GM23338 (cell line): ENCODE results near the gene MLF1. TPM values are rescaled to one million over a fixed set of nuclear protein-coding genes. Genes with fewer than 3 reads are reported as not detected.

ENCODE experiments used
- ATAC-seq: fragments of 200-7000 bp; cut with Tn5 transposase; 3 replicates; pipeline ENCODE4 v1.9.1; 2020
- DNase-seq: peaks from one replicate; pipeline ENCODE4 v3.0.0-alpha.2; 2015; ENCODE audit warnings: low spot score
- H2AFZ ChIP-seq: fragments of 200-600 bp; sonication (generic); 2 replicates; pipeline ENCODE4 v1.8.0; 2016; ENCODE audit warnings: antibody characterized with exemption, mild to moderate bottlenecking, moderate library complexity
- H3F3A ChIP-seq: fragments of 200-600 bp; sonication (generic); replicated peaks from 2 replicates; pipeline ENCODE4 v1.8.0; 2017; ENCODE audit warnings: antibody characterized with exemption, mixed run types, low read depth
- H3K27ac ChIP-seq: fragments of 200-600 bp; sonication (generic); 2 replicates; pipeline ENCODE4 v1.6.1; 2016; ENCODE audit warnings: low read depth
- H3K27me3 ChIP-seq: fragments of 200-600 bp; sonication (generic); 2 replicates; pipeline ENCODE4 v1.8.0; 2016; ENCODE audit warnings: mild to moderate bottlenecking, mixed run types, moderate library complexity; ENCODE audit not compliant: insufficient read depth
- H3K36me3 ChIP-seq: fragments of 200-600 bp; sonication (generic); 2 replicates; pipeline ENCODE4 v1.8.0; 2016; ENCODE audit warnings: mild to moderate bottlenecking; ENCODE audit not compliant: insufficient read depth
- H3K4me1 ChIP-seq: fragments of 200-600 bp; sonication (generic); 2 replicates; pipeline ENCODE4 v1.8.0; 2016; ENCODE audit warnings: mild to moderate bottlenecking, moderate library complexity; ENCODE audit not compliant: insufficient read depth
- H3K4me2 ChIP-seq: fragments of 200-600 bp; sonication (generic); 2 replicates; pipeline ENCODE4 v1.7.1; 2017; ENCODE audit warnings: mixed run types
- H3K4me3 ChIP-seq: fragments of 200-600 bp; sonication (generic); 2 replicates; pipeline ENCODE4 v1.6.1; 2016; ENCODE audit warnings: mixed run types
- H3K79me2 ChIP-seq: fragments of 200-600 bp; sonication (generic); replicated peaks from 2 replicates; pipeline ENCODE4 v1.8.0; 2017; ENCODE audit warnings: mild to moderate bottlenecking; ENCODE audit not compliant: insufficient read depth
- H3K9me2 ChIP-seq: fragments of 200-600 bp; sonication (generic); 2 replicates; pipeline ENCODE4 v1.8.0; 2017; ENCODE audit not compliant: insufficient read depth
- H4K20me1 ChIP-seq: fragments of 200-600 bp; sonication (generic); replicated peaks from 2 replicates; pipeline ENCODE4 v1.8.0; 2017; ENCODE audit warnings: mild to moderate bottlenecking; ENCODE audit not compliant: insufficient read depth
- H3K27ac Mint-ChIP-seq: 2 replicates; pipeline ENCODE4 v1.8.0; 2020; ENCODE audit warnings: inconsistent platforms, mild to moderate bottlenecking, moderate library complexity, mixed read lengths
- H3K27me3 Mint-ChIP-seq: 3 replicates; pipeline ENCODE4 v1.8.0; 2022; ENCODE audit warnings: low read depth, mild to moderate bottlenecking, moderate library complexity, mixed read lengths, inconsistent platforms; ENCODE audit not compliant: insufficient read depth, poor library complexity
- H3K36me3 Mint-ChIP-seq: 3 replicates; pipeline ENCODE4 v1.8.0; 2021; ENCODE audit warnings: low read depth, mild to moderate bottlenecking, inconsistent platforms, moderate library complexity, mixed read lengths
- H3K4me1 Mint-ChIP-seq: 3 replicates; pipeline ENCODE4 v1.8.0; 2020; ENCODE audit warnings: mild to moderate bottlenecking, inconsistent platforms, mixed read lengths
- H3K4me3 Mint-ChIP-seq: 3 replicates; pipeline ENCODE4 v1.8.0; 2021; ENCODE audit warnings: moderate library complexity, mild to moderate bottlenecking, inconsistent platforms, mixed read lengths
- H3K9me3 Mint-ChIP-seq: 3 replicates; pipeline ENCODE4 v1.8.0; 2020; ENCODE audit warnings: moderate library complexity, mild to moderate bottlenecking, inconsistent platforms, mixed read lengths
- CREB1 ChIP-seq: fragments of 250-450 bp; sonication (Bioruptor Pico); IDR thresholded peaks from 2 replicates; pipeline ENCODE4 v1.5.0; 2020; ENCODE audit warnings: low read depth, mild to moderate bottlenecking, moderate library complexity
- ETS1 ChIP-seq: IDR thresholded peaks from 2 replicates; pipeline ENCODE4 v1.6.1; 2016; ENCODE audit warnings: antibody characterized with exemption
- EZH2 ChIP-seq: fragments of 200-600 bp; sonication (generic); IDR thresholded peaks from one replicate; pipeline ENCODE4 v1.8.0; 2017; ENCODE audit warnings: antibody characterized with exemption, mild to moderate bottlenecking, low read depth; ENCODE audit not compliant: unreplicated experiment
- EZH2phosphoT487 ChIP-seq: fragments of 200-600 bp; sonication (generic); IDR thresholded peaks from one replicate; pipeline ENCODE4 v1.8.1; 2018; ENCODE audit warnings: antibody characterized with exemption; ENCODE audit not compliant: unreplicated experiment
- JUNB ChIP-seq: IDR thresholded peaks from one replicate; pipeline ENCODE4 v1.6.1; 2016; ENCODE audit warnings: antibody characterized with exemption; ENCODE audit not compliant: unreplicated experiment
- NANOG ChIP-seq: IDR thresholded peaks from 2 replicates; pipeline ENCODE4 v1.6.1; 2016; ENCODE audit warnings: antibody characterized with exemption, borderline replicate concordance
- POLR2AphosphoS5 ChIP-seq: IDR thresholded peaks from 2 replicates; pipeline ENCODE4 v1.6.1; 2016; ENCODE audit warnings: antibody characterized with exemption, low read depth
- REST ChIP-seq: IDR thresholded peaks from one replicate; pipeline ENCODE4 v1.6.1; 2018; ENCODE audit warnings: antibody characterized with exemption; ENCODE audit not compliant: unreplicated experiment
- STAT1 ChIP-seq: IDR thresholded peaks from one replicate; pipeline ENCODE4 v1.6.1; 2016; ENCODE audit warnings: antibody characterized with exemption; ENCODE audit not compliant: unreplicated experiment
- ZNF114 ChIP-seq: fragments of 250-450 bp; sonication (Bioruptor Pico); IDR thresholded peaks from 2 replicates; pipeline ENCODE4 v1.5.0; 2020; ENCODE audit warnings: mild to moderate bottlenecking, moderate library complexity
- ZNF331 ChIP-seq: fragments of 250-450 bp; sonication (Bioruptor Pico); IDR thresholded peaks from 2 replicates; pipeline ENCODE4 v1.5.0; 2020; ENCODE audit warnings: low read depth, mild to moderate bottlenecking, moderate library complexity
- ZNF462 ChIP-seq: fragments of 250-450 bp; sonication (Bioruptor Pico); IDR thresholded peaks from 2 replicates; pipeline ENCODE4 v1.5.0; 2020; ENCODE audit warnings: mild to moderate bottlenecking, moderate library complexity
- polyA plus RNA-seq: library from polyadenylated mRNA; unstranded; fragments of >200 nt; fragmentation: Nextera tagmentation; extraction: Ambion mirVana; gene quantifications from 2 replicates; pipeline ENCODE4 v1.2.1, GENCODE V29; 2016
- total RNA-seq: library from RNA; depleted of rRNA; stranded (reverse); fragments of >200 nt; shearing (Covaris generic); gene quantifications from 2 replicates; pipeline ENCODE4 v1.2.3, GENCODE V29; 2014
- TF ChIP-seq, protein P1 (sequence below), 2 experiments: fragments of 200-600 bp in 1 of 2; sonication (generic) in 1 of 2; conservative IDR thresholded peaks; 2 replicates each; pipeline versions ENCODE4 v1.5.1 to v1.6.1; 2016 to 2017; ENCODE audit warnings: antibody characterized with exemption in 2 of 2, low read depth in 2 of 2, mild to moderate bottlenecking in 2 of 2, moderate library complexity in 1 of 2

The MLF1 gene
- total and polyA plus RNA-seq, 2 experiments from 2014 or later, result 36.6 to 63.6 TPM

DNA sequence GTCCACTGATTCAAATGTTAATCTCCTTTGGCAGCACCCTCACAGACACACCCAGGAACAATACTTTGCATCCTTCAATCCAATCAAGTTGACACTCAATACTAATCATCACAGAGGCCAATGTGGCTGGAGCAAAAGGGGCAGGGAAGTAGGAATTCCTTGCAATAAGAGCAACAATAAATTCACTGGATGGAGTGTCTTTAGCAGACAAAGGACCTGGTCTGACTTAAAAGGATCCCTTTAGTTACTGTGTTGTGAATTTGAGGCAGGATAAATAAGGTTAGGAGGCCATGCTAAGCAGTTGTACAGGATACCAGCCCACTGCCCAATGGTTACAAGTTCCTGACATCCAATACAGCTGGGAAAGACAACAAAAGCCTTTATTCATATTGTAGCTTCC is 61.0 kb downstream of the MLF1 start:
- H2AFZ ChIP-seq, result peak overlapping the region; percentile 67
- H3K9me2 ChIP-seq, result peaks cover 15% of the 10 kb centered on the region
- TF ChIP-seq REST (no peak), POLR2AphosphoS5 (no peak), CREB1 (CRISPR knock-in tag) (no peak), ETS1 (no peak), STAT1 (no peak), JUNB (no peak), ZNF114 (CRISPR knock-in tag) (no peak), EZH2phosphoT487 (no peak), ZNF331 (CRISPR knock-in tag) (no peak), ZNF462 (CRISPR knock-in tag) (no peak), EZH2 (no peak), NANOG (no peak)
- TF ChIP-seq, protein P1, sequence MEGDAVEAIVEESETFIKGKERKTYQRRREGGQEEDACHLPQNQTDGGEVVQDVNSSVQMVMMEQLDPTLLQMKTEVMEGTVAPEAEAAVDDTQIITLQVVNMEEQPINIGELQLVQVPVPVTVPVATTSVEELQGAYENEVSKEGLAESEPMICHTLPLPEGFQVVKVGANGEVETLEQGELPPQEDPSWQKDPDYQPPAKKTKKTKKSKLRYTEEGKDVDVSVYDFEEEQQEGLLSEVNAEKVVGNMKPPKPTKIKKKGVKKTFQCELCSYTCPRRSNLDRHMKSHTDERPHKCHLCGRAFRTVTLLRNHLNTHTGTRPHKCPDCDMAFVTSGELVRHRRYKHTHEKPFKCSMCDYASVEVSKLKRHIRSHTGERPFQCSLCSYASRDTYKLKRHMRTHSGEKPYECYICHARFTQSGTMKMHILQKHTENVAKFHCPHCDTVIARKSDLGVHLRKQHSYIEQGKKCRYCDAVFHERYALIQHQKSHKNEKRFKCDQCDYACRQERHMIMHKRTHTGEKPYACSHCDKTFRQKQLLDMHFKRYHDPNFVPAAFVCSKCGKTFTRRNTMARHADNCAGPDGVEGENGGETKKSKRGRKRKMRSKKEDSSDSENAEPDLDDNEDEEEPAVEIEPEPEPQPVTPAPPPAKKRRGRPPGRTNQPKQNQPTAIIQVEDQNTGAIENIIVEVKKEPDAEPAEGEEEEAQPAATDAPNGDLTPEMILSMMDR (conservative IDR thresholded peaks at IDR 0.05; ENCODE audit: low read depth in 2 of 2), result no peak
- no peak overlapping the region for H3K27ac ChIP-seq
- H3F3A ChIP-seq, result no peaks in the 10 kb centered on the region
- Mint-ChIP-seq H3K4me1 (peaks cover 15% of the 10 kb centered on the region), H3K27me3 (peaks cover 2% of the 10 kb centered on the region), H3K36me3 (peaks cover 15% of the 10 kb centered on the region), H3K27ac (no peak overlapping the region), H3K4me3 (no peak overlapping the region), H3K9me3 (peaks cover 23% of the 10 kb centered on the region)
- H3K36me3 ChIP-seq, result no peaks in the 10 kb centered on the region
- H3K4me1 ChIP-seq, result peaks cover 11% of the 10 kb centered on the region; the same call in 1 of the 2 replicates
- no peaks in the 10 kb centered on the region for H3K79me2 ChIP-seq
- no peaks in the 10 kb centered on the region for H3K27me3 ChIP-seq
- H4K20me1 ChIP-seq, result no peaks in the 10 kb centered on the region
- peak overlapping the region; percentile 66 for H3K4me2 ChIP-seq
- H3K4me3 ChIP-seq, result no peak overlapping the region
- DNase-seq (no peak), ATAC-seq (no peak)
